Breast epithelium (tissue), 4 donors: Measurements from ENCODE around the gene AMACR. TPM values are rescaled to one million over a fixed set of nuclear protein-coding genes. Genes with fewer than 3 reads are reported as not detected.

Source experiments
- DNase-seq, 2 donors: peaks; one replicate each; pipeline ENCODE4 v3.0.0-alpha.2; 2019; ENCODE audit warnings: low spot score in 2 of 2
- H3K27ac ChIP-seq, 2 donors: fragments of 200-600 bp; sonication (generic) in 1 of 2; one replicate each; pipeline ENCODE4 v1.5.1; 2016 to 2019; ENCODE audit warnings: mild to moderate bottlenecking in 1 of 2
- H3K27me3 ChIP-seq, 2 donors: fragments of 200-600 bp; sonication (generic) in 1 of 2; one replicate each; pipeline versions ENCODE4 v1.5.1 to v1.6.0; 2017 to 2019; ENCODE audit warnings: control low read depth in 1 of 2, mild to moderate bottlenecking in 1 of 2
- H3K36me3 ChIP-seq: fragments of 200-600 bp; one replicate; pipeline ENCODE4 v1.5.1; 2019
- H3K4me1 ChIP-seq, 2 donors: fragments of 200-600 bp; sonication (generic); one replicate each; pipeline ENCODE4 v1.5.1; 2016 to 2019; ENCODE audit warnings: control low read depth in 1 of 2
- H3K4me3 ChIP-seq, 3 donors: fragments of 200-600 bp; sonication (generic); 1 replicate in 2 of 3; 2 replicates in 1 of 3; pipeline ENCODE4 v1.5.1; 2016 to 2019; ENCODE audit warnings: mild to moderate bottlenecking in 3 of 3, moderate library complexity in 2 of 3
- H3K9me3 ChIP-seq, 2 donors: fragments of 200-600 bp; sonication (generic) in 1 of 2; one replicate each; pipeline ENCODE4 v1.5.1; 2016 to 2019; ENCODE audit warnings: control low read depth in 1 of 2
- POLR2A ChIP-seq: fragments of 450-650 bp; IDR thresholded peaks from one replicate; pipeline ENCODE4 v1.6.1; 2016; ENCODE audit warnings: antibody characterized with exemption, mild to moderate bottlenecking, moderate library complexity
- POLR2AphosphoS5 ChIP-seq, 3 donors: sonication (generic); formaldehyde crosslinking; IDR thresholded peaks; one replicate each; pipeline ENCODE4 v1.6.1; 2017; ENCODE audit warnings: antibody characterized with exemption in 3 of 3
- intact Hi-C: fragments of 100-400 bp; cut with DNase I; formaldehyde crosslinking; loops from one replicate; pipeline ENCODE4 v1.15.1; 2023; ENCODE audit warnings: low total_unique reads
- total RNA-seq, 3 donors: library from RNA; depleted of rRNA; stranded (reverse); fragments of >200 nt; gene quantifications; one replicate each; pipeline ENCODE4 v1.1.0, GENCODE V29; 2016
- TF ChIP-seq, protein P1 (sequence below), 3 donors: fragments of 450-650 bp; IDR thresholded peaks; one replicate each; pipeline ENCODE4 v1.5.1; 2016 to 2017; ENCODE audit warnings: antibody characterized with exemption in 3 of 3, mild to moderate bottlenecking in 3 of 3, moderate library complexity in 3 of 3

AMACR gene
- total RNA-seq, 3 donors from 2014 or later: 8.2 to 14.4 (median 13.8) TPM

DNA sequence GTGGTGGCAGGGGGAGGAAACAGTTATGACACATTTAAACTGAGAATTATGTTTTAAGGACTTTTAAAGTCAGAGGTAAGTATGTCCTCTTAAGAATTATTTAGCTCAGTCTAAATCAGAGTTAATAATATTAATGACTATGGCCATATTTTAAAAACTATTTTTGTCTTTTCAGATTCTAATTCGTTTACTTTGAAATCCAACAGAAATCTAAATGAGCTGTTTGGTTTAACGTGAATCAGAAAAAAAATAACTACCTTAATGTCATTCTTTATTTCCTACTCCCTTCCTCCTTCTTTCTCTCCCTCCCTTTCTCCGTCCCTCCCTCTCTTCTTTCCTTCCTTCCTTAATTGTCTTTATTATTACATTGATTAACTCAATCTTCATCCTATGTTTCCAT is 20.5 kb upstream of the AMACR start:
- no peak overlapping the region for H3K27ac ChIP-seq
- no peaks in the 10 kb centered on the region for H3K27me3 ChIP-seq
- intact Hi-C loops: no loop called here
- no peaks in the 10 kb centered on the region for H3K36me3 ChIP-seq
- no peak for DNase-seq
- H3K4me3 ChIP-seq: no peak overlapping the region
- H3K9me3 ChIP-seq: no peaks in the 10 kb centered on the region
- no peak for TF ChIP-seq POLR2A
- TF ChIP-seq, protein P1, sequence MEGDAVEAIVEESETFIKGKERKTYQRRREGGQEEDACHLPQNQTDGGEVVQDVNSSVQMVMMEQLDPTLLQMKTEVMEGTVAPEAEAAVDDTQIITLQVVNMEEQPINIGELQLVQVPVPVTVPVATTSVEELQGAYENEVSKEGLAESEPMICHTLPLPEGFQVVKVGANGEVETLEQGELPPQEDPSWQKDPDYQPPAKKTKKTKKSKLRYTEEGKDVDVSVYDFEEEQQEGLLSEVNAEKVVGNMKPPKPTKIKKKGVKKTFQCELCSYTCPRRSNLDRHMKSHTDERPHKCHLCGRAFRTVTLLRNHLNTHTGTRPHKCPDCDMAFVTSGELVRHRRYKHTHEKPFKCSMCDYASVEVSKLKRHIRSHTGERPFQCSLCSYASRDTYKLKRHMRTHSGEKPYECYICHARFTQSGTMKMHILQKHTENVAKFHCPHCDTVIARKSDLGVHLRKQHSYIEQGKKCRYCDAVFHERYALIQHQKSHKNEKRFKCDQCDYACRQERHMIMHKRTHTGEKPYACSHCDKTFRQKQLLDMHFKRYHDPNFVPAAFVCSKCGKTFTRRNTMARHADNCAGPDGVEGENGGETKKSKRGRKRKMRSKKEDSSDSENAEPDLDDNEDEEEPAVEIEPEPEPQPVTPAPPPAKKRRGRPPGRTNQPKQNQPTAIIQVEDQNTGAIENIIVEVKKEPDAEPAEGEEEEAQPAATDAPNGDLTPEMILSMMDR (IDR thresholded peaks at IDR 0.05): no peak
- TF ChIP-seq POLR2AphosphoS5 (IDR thresholded peaks at IDR 0.05): no peak
- H3K4me1 ChIP-seq: no peaks in the 10 kb centered on the region

DNA sequence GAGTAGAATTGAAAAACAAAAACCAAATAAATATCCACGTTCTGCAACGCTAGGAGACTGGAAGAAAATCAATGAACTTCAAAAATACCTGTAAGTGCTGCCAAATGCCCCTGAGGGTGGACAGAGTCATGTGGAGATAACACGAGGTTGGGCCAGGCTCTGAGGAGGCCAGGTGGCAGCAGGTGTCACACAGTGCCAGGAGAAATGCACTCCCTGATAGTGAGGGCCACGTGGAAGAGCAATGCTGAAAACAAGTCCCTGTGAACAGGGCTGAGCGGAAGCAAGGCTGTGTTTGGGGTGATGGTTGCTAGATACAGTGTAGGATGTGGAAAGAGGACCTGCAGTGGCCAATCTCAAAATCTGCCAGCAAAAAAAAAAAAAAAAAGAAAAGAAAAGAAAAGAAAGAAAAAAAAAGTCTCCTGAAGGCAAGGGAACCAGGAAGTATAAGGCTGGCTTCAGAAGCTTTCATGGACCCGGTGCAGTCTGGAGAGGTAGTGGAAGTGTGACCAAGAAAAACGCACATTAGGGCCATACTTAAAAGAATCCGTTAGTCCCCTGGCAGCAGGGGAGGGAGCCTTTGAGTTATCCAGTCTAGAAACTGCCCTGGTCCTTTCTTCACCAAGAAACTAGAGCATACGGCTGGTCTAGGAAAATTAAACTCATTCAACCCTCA is 18.4 kb upstream of the AMACR start:
- Histone ChIP-seq H3K4me3 (no peak overlapping the region), H3K27me3 (no peaks in the 10 kb centered on the region), H3K27ac (no peak overlapping the region), H3K4me1 (no peaks in the 10 kb centered on the region), H3K9me3 (no peaks in the 10 kb centered on the region), H3K36me3 (no peaks in the 10 kb centered on the region)
- no peak for TF ChIP-seq POLR2A
- TF ChIP-seq, protein P1 (IDR thresholded peaks at IDR 0.05): no peak
- no peak for TF ChIP-seq POLR2AphosphoS5 (IDR thresholded peaks at IDR 0.05)
- DNase-seq: no peak
- intact Hi-C loops: no loop called here

DNA sequence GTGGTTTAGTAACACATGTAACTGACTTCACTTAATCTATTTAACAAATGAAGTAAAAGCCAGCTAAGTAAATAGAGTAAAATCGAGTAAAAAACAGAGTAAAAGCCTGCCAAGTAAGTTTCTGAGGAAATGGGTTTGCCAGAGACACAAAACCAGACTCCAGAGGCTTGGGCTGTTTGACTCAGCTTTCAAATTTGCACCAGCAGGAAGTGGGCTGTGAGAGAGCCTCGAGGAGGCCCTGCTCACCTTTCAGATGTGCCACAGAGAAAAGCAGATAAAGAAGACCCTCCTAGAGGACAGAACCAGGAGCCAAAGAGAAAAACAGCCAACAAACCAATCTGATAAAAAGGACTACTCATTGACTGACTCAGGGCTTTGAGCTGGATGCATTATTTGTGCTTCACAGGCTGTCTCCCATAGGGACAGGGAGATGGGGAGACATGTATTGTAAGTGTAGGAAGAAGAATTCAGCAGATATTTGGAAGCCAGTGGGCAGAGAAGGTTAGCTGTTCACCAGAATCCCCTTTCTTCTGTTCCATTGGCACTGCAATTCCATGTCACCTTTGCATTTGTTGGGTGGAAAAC is 14.4 kb upstream of the AMACR start:
- no peak for DNase-seq
- TF ChIP-seq POLR2A: no peak
- TF ChIP-seq POLR2AphosphoS5 (IDR thresholded peaks at IDR 0.05): no peak
- TF ChIP-seq, protein P1 (IDR thresholded peaks at IDR 0.05): no peak
- H3K27me3 ChIP-seq: no peaks in the 10 kb centered on the region
- no peak overlapping the region for H3K27ac ChIP-seq
- H3K9me3 ChIP-seq: no peaks in the 10 kb centered on the region
- H3K4me1 ChIP-seq: no peaks in the 10 kb centered on the region
- no peaks in the 10 kb centered on the region for H3K36me3 ChIP-seq
- no peak overlapping the region for H3K4me3 ChIP-seq
- intact Hi-C loops: no loop called here

DNA sequence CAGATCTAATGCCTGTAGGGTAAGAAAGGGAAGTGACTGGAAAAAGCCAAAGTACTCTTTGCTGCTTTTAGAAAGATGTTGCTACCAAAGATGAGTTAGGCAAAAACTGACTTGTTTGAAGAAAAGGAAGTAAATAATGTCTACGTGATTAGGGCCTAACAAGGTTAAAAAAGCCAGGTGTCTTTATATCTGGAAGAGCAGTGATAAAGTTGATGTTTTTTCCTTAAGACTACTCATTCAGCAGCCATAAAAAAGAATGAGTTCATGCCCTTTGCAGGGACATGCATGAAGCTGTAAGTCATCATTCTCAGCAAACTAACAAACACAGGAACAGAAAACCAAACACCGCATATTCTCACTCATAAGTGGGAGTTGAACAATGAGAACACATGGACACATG is 13.5 kb upstream of the AMACR start:
- no peak overlapping the region for H3K27ac ChIP-seq
- DNase-seq: no peak
- no peaks in the 10 kb centered on the region for H3K9me3 ChIP-seq
- no peaks in the 10 kb centered on the region for H3K36me3 ChIP-seq
- intact Hi-C loops: no loop called here
- no peaks in the 10 kb centered on the region for H3K27me3 ChIP-seq
- H3K4me1 ChIP-seq: no peaks in the 10 kb centered on the region
- H3K4me3 ChIP-seq: no peak overlapping the region
- no peak for TF ChIP-seq POLR2AphosphoS5 (IDR thresholded peaks at IDR 0.05)

DNA sequence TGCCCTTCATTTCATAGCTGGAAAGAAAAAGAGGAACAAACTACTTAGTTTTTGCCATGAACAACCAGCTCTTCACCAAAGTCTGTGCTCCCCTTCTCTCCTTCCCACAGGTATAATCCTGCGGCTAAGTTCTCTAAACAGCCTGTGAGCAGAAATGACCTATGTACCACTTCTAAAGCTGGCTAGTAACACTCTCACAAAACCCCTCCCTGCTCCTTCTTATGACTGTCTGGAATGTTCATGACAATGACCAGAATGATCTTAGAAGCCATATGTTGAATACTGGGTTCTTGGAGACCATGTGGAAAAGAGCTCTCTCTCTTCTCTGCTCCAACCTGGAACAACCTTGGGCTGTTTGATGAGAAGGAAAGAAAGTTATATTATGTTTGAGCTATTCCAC is 12.9 kb upstream of the AMACR start:
- H3K4me3 ChIP-seq: no peak overlapping the region
- H3K27me3 ChIP-seq: no peaks in the 10 kb centered on the region
- H3K36me3 ChIP-seq: no peaks in the 10 kb centered on the region
- H3K9me3 ChIP-seq: no peaks in the 10 kb centered on the region
- no peak overlapping the region for H3K27ac ChIP-seq
- no peak for DNase-seq
- no peaks in the 10 kb centered on the region for H3K4me1 ChIP-seq
- TF ChIP-seq, protein P1 (IDR thresholded peaks at IDR 0.05): no peak
- TF ChIP-seq POLR2A: no peak
- TF ChIP-seq POLR2AphosphoS5 (IDR thresholded peaks at IDR 0.05): no peak
- intact Hi-C loops: no loop called here
